ENCODE results near the gene IMMP1L.
"Not testable (repeated sequence)": the region's sequence is repeated elsewhere in the genome, so short reads cannot be mapped to it uniquely, and the experiment has no call there.

Gene IMMP1L

GRCh38 chr11:31529189-31529588 is 19.8 kb upstream of the IMMP1L start:
- no peak for DNase-seq (ENCODE audit: extremely low read depth, low read depth)

DNA sequence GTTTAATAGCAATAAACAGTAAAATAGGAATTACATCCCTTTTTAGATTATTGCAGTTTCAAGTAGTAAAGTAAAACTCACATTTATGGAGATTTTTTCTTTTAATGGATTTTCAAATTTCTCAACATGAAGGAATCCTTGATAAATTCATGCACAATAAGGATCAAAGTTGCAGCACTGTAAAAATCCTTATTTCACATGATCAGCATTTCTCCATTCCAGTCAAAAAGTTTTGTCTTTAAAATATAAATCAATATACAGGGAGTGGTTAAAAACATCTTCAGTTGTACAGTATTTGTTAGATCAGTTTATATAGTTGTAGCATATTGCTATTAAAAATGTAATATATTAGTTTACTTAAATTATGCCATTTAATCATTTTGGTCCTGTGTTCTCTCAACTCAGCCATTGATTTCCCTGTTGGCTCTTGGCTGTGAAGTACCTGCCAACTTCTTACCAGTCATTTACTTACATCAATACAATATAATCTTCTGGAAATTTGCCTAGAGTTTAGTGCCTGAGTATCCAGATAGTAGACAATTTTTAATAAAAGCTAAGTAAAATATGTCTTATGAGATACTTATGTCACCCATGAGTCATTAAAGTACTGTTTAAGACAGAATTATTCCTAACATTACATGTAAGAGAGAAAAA is 12.2 kb upstream of the IMMP1L start:
- DNase-seq (ENCODE audit: extremely low read depth, low read depth), result no peak
- TF ChIP-seq, protein P1, sequence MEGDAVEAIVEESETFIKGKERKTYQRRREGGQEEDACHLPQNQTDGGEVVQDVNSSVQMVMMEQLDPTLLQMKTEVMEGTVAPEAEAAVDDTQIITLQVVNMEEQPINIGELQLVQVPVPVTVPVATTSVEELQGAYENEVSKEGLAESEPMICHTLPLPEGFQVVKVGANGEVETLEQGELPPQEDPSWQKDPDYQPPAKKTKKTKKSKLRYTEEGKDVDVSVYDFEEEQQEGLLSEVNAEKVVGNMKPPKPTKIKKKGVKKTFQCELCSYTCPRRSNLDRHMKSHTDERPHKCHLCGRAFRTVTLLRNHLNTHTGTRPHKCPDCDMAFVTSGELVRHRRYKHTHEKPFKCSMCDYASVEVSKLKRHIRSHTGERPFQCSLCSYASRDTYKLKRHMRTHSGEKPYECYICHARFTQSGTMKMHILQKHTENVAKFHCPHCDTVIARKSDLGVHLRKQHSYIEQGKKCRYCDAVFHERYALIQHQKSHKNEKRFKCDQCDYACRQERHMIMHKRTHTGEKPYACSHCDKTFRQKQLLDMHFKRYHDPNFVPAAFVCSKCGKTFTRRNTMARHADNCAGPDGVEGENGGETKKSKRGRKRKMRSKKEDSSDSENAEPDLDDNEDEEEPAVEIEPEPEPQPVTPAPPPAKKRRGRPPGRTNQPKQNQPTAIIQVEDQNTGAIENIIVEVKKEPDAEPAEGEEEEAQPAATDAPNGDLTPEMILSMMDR (IDR thresholded peaks at IDR 0.05; ENCODE audit: low read depth, low read length), result no peak

More at GRCh38 chr11:31529189-31529588, 19.8 kb upstream of the IMMP1L start:
- TF ChIP-seq, protein P1 (IDR thresholded peaks at IDR 0.05; ENCODE audit: low read depth, low read length), result no peak

DNA sequence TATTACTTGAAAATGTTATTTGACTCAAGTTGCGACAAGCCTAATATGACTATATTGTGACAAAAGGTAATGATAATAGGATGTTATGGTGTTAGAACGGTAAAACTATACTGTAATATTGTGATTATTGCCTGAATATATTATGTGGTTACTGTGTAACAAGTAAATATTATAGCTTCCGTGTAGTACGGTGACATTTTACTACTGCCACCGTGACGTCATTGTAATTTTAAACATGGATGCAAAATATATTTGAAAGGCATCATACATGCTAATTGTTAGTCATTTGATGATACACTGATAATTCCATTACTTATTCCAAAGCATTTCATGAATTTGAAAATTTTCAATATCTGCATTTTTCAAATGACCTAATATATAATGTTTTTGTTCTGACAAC is 2.7 kb upstream of the IMMP1L start:
- TF ChIP-seq, protein P1 (IDR thresholded peaks at IDR 0.05; ENCODE audit: low read depth, low read length), result no peak
- no peak for DNase-seq (ENCODE audit: extremely low read depth, low read depth)

DNA sequence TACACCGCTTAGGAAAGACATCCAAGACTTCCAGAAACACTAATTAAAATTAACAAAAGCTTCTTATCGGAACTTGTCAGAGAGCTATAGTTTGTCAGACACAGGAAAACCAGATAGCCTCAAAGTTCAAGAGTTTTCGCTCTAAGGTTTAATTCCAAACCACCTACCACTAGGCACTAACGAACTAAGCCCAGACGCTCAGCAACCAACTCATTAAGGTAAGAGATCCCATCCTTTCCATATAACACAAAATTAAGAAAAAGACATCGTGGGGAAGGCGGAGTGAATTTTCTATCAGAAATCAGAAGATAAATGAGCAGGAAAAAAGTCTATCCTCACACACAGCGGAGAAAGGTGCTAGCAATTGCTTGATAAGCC is 382 bp downstream of the IMMP1L start:
- DNase-seq (ENCODE audit: extremely low read depth, low read depth), result no peak
- TF ChIP-seq, protein P1 (IDR thresholded peaks at IDR 0.05; ENCODE audit: low read depth, low read length), result no peak

DNA sequence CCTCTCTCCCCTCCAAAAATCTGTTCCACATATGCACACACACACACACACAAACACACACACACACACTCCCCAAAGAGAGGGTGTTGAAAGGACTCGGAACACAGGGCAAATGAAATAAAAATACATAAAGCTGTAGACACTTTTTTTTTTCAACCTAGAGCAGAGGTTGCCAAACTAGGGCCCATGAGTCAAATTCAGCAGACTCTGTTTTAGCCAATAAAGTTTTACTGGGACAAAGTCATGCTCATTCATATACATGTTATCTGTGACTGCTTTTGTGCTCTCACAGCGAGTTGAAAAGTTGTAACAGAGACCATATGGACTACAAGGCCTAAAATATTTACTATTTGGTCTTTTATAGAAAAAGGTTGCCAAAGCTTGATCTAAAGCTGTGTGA is 8.9 kb downstream of the IMMP1L start:
- TF ChIP-seq, protein P1 (IDR thresholded peaks at IDR 0.05; ENCODE audit: low read depth, low read length), result no peak
- DNase-seq (ENCODE audit: extremely low read depth, low read depth), result no peak

DNA sequence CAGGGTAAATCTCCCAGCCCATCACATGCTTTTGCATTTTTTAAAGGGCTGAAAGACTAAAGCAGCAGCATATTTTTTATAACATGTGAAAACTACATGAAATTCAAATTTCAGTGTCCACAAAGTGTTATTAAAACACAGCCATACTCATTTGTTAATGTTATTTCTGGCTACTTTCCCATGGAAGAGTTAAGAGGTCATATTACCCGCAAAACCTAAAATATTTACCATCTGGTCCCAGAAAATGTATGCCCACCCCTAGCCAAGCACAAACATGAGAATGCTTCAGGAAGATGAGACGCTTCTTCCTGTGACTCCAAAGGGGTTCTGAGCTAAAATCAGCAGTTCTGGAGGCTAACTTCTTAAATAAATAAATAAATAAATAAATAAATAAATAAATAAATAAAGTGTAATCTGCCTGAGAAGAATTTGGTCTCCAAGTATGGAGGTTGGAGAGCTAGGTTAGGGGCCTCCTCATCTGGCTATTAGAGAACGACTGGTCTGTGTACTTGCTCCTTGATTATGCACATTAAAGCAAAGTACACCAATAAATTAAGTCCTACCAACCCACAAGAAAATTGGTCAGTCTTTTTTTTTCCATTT is 9.7 kb downstream of the IMMP1L start:
- no peak for DNase-seq (ENCODE audit: extremely low read depth, low read depth)

DNA sequence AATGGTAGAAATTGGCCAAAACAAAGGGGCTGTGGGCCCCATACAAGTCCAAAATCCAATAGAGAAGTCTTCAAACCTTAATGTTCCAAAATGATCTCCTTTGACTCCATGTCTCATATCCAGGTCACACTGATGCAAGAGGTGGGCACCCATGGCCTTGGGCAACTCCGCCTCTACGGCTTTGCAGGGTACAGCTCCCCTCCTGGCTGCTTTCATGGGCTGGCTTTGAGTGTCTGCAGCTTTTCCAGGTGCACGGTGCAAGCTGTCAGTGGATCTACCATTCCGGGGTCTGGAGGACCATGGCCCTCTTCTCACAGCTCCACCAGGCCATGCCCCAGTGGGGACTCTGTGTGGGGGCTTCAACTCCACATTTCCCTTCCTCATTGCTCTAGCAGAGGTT is 15.7 kb downstream of the IMMP1L start:
- DNase-seq (ENCODE audit: extremely low read depth, low read depth), result not testable (repeated sequence)

More for the DNA sequence above, 9.7 kb downstream of the IMMP1L start:
- TF ChIP-seq, protein P1 (IDR thresholded peaks at IDR 0.05; ENCODE audit: low read depth, low read length), result no peak

- DNase-seq (ENCODE audit: extremely low read depth, low read depth), result no peak
Observed at GRCh38 chr11:31493235-31493634, 16.2 kb downstream of the IMMP1L start.

More at GRCh38 chr11:31493235-31493634, 16.2 kb downstream of the IMMP1L start:
- TF ChIP-seq, protein P1 (IDR thresholded peaks at IDR 0.05; ENCODE audit: low read depth, low read length), result no peak
